GM12864 (cell line): ENCODE data around the gene MGAT5.

Experiments
- DNase-seq: peaks from one replicate; pipeline ENCODE4 v3.0.0-alpha.2; 2011; ENCODE audit warnings: low read depth
- H3K4me3 ChIP-seq: 2 replicates; pipeline ENCODE4 v1.5.1; 2011; ENCODE audit warnings: mild to moderate bottlenecking, low read depth, low read length, control low read depth
- TF ChIP-seq, protein P1 (sequence below): IDR thresholded peaks from 2 replicates; pipeline ENCODE4 v1.5.1; 2011; ENCODE audit warnings: low read depth, mild to moderate bottlenecking, moderate library complexity, low read length, control low read depth, inconsistent platforms; ENCODE audit errors: missing control alignments

MGAT5 gene

DNA sequence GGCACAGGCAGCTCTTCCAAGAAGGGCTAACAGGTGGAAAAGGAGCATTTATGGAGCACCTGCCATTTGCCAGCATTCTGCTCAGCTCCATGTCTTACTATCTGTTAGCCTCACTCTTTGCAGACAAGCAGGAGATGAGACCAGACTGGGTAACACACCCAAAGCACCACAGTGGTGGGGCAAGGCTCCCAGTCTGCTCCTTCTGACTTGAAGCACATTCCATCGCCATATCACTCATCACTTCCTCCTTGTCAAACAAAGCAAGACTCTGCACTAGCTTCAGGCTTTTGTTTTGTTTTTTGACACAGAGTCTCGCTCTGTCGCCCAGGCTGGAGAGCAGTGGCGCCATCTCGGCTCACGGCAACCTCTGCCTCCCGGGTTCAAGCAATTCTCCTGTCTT lies 182.8 kb downstream of the MGAT5 start:
- TF ChIP-seq, protein P1, sequence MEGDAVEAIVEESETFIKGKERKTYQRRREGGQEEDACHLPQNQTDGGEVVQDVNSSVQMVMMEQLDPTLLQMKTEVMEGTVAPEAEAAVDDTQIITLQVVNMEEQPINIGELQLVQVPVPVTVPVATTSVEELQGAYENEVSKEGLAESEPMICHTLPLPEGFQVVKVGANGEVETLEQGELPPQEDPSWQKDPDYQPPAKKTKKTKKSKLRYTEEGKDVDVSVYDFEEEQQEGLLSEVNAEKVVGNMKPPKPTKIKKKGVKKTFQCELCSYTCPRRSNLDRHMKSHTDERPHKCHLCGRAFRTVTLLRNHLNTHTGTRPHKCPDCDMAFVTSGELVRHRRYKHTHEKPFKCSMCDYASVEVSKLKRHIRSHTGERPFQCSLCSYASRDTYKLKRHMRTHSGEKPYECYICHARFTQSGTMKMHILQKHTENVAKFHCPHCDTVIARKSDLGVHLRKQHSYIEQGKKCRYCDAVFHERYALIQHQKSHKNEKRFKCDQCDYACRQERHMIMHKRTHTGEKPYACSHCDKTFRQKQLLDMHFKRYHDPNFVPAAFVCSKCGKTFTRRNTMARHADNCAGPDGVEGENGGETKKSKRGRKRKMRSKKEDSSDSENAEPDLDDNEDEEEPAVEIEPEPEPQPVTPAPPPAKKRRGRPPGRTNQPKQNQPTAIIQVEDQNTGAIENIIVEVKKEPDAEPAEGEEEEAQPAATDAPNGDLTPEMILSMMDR, result no peak
- no peak overlapping the region for H3K4me3 ChIP-seq
- no peak for DNase-seq

DNA sequence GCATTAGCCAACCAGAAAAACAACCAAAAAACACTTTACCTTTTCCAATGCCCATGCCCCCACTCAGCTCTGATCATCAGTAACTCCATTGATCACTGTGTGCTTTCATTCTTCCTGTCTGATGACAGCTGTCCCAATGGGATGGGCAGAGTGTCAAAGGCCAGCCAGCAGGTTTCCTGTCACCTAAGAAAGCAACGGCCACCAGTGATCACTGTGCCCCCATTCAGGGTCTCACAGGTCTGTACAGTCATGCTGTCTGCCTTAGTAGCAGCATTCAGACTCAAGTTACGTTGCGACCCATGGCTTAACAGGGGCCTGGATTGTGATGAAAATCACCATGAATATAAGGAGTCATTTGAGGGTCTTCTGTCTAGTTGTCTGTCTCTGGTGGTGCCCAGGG lies 184.5 kb downstream of the MGAT5 start:
- no peak for DNase-seq
- TF ChIP-seq, protein P1, result no peak

DNA sequence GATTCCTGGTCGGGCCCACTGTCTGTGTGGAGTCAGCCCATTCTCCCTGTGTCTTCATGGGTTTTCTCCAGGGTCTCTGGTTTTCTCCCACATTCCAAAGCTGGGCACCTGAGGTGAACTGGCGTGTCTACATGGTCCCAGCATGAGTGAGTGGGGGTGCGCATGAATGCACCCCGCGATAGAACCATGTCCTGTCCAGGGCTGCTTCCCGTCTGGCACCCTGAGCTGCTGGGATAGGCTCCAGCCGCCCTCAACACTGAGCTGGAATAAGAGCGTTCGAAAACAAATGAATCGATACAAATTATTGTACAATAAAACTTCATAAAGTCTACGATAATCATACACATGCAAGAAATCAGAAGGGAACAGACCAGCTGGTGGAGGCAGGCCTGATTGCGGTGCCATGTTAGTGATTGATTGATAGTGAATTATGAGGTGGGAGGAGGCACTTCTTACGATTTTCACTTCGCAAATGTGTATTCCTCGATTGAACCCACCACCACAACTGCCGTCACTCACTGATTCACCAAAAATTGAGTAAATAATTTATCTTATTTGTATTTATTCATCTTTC lies 186.6 kb downstream of the MGAT5 start:
- DNase-seq, result no peak
- no peak overlapping the region for H3K4me3 ChIP-seq
- TF ChIP-seq, protein P1, result no peak

More for the DNA sequence above, 184.5 kb downstream of the MGAT5 start:
- no peak overlapping the region for H3K4me3 ChIP-seq

DNA sequence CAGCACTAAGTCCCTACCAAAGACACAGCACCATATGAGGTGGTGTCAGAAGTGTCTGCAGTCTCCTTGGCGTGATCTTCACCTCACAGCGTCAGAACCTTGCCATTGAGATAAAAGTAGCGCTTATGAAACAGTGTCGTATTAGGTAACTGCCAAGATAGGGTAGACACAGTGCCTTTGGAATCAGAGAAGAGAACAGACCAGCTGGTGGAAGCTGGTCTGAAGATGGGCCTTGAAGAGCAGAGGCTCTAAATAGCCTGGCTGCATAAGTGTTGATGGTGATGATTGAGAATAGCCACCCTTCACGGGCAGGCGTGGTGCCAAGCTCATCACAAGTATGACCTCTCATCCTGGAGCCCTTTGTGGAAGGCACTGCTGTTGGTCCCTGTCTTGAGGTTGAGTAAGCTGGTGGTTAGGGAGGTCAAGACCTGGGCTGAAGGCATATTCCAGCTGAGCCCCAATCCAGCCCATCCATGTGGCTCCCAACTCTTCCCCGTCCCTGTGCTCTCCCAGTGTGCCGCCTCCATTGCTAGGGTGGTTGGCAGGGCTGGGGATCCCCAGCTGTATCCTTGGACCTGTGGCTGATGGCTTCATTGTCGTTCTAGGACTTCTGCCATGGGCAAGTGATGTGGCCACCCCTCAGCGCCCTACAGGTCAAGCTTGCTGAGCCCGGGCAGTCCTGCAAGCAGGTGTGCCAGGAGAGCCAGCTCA lies 187.4 kb downstream of the MGAT5 start:
- no peak for DNase-seq
- TF ChIP-seq, protein P1, result no peak
- H3K4me3 ChIP-seq, result no peak overlapping the region

DNA sequence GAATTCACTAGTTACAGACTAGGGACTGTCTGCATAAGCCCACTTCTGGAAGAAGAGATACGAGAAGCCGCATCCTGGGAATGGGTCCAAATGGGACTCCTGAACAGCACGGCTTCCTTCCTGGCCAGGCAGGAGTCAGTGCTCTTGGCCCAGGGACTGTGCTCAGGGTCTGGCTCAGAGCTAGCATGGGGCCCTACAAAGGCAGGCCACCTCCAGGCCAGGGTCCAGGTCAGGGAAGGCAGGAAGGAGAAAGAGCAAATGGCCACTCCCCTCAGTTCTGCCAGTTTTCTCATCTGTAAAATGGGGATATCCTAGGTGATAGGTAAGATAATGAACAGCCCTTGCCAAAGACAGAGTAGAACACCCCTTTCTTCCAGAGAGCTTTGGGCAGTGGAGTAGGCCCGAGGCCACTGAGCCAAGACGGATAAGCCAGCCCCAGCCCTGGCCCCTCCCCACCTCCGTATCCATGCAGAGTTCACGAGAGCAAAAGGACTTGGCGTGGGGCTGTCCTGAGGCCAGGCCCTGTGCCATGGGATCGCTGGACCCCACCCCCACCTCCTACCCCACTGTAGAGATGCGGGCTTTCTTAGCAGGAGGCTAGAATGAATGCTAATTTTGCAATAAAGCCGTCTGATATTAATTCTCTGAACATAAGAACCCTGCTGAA lies 190.1 kb downstream of the MGAT5 start:
- H3K4me3 ChIP-seq, result no peak overlapping the region
- DNase-seq, result no peak
- TF ChIP-seq, protein P1, result no peak

DNA sequence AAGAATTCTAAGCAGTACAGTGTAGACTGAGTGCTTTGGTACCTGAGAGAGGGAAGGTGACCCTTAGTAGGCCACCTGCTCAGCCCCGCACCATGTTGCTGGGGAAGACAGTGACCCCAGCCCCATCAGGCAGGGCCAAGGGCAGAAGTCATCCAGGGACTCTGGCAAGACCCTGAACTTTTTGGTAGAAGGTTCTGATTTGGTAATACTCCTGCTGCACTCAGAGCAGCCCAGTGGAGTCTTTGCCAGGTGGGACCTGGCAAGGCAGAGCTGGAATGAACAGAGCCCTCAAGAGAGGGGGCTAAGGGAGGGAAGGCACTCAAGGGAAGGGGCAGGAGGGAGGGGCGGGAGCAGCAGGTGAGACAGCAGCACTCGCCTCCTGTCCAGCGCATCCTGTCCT lies 191.2 kb downstream of the MGAT5 start:
- TF ChIP-seq, protein P1, result no peak
- DNase-seq, result no peak
- no peak overlapping the region for H3K4me3 ChIP-seq

DNA sequence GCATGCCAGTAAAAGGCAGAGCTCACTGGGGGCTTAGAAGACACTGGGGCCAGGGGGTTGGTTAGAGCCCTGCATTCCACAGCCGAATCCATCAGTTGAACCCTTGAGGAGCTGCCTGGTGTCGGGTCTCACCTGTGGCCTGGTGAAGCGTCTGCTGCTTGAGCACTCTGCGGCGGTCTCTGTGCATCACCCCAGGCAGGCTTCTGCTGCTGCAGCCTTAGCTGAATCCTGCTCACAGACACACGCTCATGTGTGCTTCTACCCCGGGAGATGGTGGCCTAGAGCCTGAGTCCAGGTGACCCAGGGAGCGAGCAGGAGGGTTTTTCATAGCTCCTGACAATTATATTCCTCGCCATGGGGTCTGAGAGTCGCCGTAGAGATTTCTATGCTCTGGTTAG lies 192.1 kb downstream of the MGAT5 start:
- H3K4me3 ChIP-seq, result no peak overlapping the region
- TF ChIP-seq, protein P1, result no peak
- no peak for DNase-seq
